GM18508 (cell line): ENCODE data around the gene GNG12.
"Not testable (repeated sequence)": the region's sequence is repeated elsewhere in the genome, so short reads cannot be mapped to it uniquely, and the experiment has no call there.

ENCODE experiments used
- ATAC-seq: cut with Tn5 transposase; IDR thresholded peaks from one replicate; pipeline ENCODE4 v1.9.1; 2021; ENCODE audit warnings: moderate number of reproducible peaks; ENCODE audit not compliant: insufficient read depth, unreplicated experiment

Gene GNG12

DNA sequence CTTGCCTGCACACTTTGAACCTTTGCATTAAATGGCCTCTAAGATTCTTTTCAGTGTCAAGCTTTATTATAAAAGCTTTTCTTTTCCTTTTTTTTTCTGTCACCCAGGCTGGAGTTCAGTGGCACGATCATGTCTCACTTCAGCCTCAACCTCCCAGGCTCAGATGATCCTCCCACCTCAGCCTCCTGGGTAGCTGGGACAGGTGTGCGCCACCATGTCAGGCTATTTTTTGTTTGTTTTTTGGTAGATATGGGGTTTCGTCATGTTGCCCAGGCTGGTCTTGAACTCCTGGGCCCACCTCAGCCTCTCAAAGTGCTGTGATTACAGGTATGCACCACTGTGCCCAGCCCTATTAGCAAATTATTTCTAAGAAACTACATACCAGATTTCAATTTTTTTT is 95.4 kb downstream of the GNG12 start:
- no peak for ATAC-seq

DNA sequence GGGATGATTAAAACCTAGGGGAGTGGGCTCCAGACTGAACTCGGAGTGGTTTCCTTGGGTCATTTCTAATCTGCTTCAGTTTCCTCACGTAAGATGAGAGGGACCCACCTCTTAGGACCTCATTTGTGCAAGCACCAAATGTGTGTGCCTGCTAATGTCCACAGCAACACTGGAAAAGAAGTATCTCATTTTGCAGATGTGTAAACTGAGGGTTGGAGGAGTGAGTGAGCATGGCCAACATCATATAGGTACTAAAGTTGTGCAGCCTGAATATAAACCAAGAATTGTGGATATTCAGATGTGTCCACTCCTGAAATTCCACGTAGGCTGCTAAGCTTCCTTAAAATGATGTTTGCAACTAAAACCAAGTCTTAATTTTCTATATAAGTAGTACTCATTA is 96.5 kb downstream of the GNG12 start:
- no peak for ATAC-seq

DNA sequence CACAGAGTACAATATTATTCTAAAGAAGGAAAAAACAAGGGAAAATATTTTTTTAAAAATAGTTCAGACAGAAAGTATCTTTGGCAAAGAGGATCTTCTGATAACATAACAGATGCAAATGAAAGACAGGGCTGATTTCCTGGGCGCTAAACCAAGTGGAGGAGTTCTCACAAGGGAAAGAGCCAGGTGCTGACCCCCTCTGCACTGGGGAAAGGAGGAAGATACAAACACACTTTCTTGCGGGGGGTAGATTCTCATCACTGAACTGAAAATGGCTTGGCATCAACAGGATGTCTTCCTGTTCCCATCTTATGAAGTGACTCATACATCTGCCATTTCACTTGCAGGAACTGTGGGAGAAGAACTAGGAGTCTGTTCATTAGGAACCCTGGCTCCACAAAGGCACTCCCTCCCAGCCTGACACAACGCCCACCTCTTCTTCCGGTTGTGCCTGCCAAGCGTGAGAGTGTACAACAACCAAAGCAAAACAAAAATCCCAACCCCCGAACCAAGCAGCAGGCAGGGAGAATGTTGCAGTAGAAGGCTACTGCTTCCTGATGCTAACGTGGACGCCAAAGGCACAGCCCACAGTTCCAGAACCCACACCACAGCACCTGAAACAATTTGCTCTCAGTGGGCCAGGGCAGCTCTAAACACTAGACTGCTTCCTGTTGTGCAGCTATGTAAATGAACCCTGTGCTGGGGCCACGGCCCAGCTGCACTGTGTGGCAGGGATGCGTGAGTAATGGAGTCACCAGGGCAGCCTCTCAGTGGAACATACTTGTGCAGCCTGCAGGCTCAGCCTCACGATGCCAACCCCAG is 97.2 kb downstream of the GNG12 start:
- peak; percentile 91 for ATAC-seq

DNA sequence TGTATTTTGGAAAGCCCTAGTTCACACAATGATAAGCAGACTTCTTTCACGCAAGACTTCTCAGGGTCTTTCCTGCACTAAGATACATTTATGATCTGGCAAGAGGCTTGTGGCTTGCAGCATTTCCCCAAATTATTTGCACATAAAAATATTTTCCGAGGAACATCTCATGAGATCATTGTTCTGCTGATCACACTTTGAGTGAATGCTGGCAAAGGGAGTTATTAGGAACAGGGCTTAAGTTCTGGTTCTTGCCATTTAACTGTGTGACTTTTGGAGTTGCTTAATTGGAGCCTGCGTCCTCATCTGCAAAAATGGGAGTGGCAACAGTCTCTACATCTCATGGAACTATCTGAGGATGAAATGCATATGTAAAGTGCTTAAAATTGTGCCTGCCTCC is 98.1 kb downstream of the GNG12 start:
- no peak for ATAC-seq

DNA sequence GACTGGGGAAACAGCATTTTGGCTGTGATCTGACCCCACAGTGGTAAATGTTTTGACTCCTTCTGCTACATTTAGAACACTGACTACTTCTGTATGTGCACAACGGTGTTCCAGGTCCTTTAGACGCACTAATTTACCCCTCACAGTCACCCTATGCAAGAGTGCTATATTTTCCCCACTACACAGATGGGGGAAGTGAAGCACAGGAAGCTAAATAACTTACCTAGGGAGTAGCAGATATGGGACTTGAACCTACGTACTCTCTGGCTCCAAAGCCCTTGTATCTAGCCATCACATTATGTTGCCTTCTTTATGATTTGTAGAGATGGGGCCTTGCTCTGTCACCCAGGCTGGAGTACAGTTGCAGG is 99.0 kb downstream of the GNG12 start:
- ATAC-seq: no peak

DNA sequence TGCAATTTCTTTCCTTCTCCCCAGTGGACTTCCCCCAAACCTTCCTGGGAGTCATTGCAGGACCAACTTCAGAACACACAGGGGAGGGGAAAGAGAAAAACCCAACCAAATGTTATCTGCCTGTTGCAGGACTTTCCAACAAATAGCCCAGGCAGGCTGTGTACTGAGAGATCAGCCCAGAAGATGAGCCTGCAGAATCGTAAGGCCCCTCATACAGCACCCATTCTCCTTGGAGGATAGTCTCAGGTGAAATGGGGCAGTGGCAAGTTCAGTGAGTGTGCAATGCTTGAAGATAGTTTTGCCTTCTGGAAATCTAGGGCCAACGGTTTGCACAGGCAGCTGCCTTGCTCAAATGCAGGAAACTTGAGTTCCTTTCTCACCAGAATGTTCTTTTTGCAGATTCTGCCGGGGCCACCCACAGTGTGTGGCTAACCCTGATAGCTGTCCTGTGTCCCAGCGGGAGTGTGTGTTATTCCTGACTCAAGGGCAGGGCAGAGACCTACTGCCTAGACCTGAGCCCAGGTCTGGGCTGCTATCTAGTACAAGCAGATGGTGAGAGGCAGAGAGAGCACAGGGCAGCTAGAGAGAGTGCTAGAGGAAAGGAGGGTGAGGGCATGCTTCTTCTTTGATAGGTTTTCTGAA is 99.5 kb downstream of the GNG12 start:
- ATAC-seq: no peak

DNA sequence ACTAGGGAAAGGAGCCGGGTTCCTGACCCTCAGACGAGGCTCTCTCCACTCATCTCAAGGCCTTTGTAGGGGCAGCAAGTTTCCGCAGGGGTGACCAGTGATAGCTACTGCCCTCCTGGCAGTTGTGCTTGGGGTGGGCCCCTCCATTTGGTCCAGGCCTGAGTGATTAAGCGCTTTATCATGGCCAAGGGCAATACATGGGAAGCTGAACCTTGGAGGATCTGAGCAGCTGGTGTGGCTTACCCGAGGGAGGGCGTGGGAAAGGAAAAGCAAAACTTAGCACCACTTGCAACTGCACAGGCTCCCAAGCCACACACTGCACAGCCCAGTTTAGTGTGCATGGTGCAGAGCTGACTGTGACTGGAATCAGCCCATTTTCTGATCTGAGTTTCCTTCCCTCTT is 100.5 kb downstream of the GNG12 start:
- no peak for ATAC-seq

DNA sequence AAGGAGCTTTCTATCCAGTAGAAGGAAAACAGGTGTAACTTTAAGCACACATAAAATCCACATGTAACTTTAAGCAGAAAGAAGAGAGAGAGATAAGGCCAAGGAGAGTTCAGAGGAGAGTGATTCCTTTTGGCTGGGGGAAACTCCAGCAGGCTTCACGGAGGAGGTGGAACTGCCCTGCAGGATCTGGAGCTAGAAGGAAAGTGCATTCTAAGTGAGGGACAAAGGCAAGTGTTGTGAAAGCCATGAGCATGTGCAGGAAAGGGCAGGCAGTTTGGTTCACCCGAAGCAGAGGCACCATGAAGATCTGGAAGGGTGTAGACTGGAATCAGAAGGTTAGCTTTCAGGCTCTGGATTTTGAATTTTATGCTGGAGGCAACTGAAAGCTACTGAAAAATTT is 101.9 kb downstream of the GNG12 start:
- ATAC-seq: no peak

DNA sequence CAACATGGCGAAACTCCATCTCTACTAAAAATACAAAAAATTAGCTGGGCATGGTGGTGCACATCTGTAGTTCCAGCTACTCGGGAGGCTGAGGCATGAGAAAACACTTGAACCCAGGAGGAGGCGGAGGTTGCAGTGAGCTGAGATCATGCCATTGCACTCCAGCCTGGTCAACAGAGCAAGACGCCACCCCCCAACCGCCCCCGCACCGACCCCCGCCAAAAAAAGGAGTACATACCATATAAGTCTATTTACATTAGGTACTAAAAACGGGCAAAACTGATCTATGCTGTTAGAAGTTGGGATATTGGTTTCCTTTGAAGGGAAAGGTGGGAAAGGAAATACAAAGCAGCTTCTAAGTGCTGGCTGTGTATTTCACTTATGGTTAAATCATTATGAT is 103.0 kb downstream of the GNG12 start:
- not testable (repeated sequence) for ATAC-seq

DNA sequence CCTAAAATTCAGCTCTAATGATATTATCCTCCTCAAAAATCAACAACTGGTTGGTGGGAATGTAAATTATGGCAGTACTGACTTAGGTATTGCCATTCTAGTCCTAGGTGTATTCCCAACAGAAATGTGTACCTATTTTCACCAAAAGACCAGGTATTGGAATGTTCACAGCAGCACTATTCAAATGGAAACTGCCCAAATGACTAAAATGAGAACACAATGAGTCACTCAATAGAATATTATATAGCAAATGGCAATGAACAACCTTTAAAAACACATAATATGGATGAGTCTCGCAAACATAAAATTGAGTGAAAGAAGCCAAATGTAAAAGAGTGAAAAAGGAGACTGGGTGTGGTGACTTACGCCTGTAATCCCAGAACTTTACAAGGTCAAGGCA is 103.4 kb downstream of the GNG12 start:
- ATAC-seq: no peak

DNA sequence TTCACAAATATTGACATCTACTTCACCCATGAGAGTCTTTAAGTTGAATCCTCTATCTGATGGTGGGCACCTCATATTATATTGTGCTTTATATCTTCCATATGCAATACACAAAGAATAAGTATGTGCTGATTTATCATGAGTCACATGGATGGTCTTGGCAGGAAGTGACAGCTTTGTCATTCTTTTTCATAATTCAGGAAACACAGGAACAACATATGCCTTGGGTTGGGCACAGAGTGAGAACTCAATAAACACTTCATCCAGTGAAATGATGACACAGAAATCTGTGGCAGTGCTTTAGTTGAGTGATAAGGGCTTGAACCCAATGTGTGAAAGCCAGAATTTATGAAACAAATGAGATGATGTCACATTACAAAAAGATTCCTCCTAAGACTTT is 107.0 kb downstream of the GNG12 start:
- no peak for ATAC-seq

DNA sequence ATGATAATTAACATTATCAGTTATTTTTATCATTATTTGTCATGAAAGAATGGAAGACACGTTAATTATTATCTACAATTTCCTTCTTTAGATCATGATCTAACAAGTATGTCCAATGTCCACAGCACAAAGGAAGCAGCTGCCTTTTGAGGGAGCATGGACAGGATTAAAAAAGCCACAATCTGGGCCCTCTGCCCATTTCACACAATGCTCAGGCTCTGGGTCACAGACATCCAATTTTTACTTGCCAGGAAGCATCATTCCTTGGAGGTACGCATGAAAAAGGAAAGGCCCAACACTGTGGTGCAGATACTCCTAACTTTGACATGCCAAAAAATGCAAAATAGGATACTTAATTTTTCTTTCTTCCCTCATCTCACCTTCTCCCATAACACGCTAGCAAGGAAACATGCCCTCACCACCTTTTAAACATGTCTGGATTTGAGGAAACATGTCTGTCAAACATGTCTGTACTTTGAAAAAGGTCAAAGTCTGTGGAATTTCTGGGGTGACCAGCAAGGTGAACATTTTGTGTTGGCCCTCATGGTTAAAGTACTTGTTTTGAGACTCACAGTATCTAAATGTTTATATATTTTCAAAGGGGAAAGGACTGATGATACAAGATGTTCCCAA is 108.2 kb downstream of the GNG12 start:
- ATAC-seq: no peak

DNA sequence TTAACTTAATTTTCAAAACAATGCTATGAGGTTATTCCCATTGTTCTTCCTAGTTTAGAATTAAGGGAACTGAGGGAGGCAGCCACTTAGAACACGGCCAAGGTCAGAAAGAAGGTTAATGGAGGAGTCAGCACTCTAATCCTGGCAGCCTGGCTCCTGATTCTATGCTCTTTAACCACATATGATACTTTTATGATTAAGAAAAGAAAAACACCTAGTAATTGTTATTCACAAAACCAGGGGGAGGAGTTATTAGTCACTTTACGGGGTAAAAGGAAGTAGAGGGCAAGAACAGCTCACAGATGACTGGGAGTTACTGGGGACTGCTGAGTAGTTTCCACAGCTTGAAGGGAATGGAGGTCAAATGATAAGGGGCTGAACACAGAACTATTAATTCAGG is 109.6 kb downstream of the GNG12 start:
- ATAC-seq: peak; percentile 54

DNA sequence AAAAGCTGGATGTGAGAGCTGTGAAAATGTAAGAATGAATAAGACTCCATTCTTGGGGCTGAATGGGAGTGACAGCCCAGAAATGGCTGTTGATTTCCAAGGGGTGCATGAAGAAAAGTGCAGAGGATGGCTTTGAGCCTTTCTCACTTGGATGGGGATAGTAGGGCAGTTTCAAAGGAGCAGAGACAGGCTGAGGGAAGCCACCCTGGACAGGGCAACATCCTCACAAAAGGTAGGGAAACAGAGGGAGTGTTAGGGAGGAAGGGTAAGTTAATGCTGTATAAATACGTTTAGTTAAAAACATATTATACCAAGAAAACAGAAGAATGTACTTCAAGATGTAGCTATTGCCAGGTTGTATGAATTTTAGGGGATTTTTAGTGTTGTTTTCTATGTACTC is 110.1 kb downstream of the GNG12 start:
- ATAC-seq: no peak

DNA sequence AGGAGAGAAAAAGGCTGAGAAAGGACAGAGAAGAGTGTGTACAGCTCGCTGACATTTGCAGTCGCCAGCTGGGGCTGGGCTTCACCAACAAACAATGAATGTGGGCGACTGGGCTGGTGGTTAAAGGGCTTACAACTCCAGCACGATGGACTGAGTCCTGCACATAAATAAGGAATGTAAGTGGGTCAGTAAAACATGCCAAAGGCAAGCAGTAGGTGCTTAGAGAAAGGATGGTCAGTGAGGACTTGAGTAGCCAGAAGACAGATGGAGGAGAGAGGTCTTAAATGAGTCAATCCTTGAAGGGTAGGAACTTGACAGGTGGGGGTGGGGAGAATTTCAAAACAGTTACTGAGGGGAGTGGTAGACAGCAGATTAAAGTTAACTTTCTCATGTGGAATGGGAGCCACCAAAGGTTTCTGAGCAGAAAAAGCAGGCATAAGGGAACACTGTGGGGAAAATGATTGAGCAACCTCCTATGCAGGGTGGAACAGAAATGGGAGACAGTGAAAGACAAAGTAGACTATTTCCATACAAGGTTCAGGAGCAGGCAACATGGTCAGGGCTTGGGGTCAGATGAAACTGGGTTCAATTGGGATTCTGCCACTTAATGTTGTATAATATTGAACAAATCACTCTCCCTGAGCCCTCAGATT is 110.8 kb downstream of the GNG12 start:
- no peak for ATAC-seq

DNA sequence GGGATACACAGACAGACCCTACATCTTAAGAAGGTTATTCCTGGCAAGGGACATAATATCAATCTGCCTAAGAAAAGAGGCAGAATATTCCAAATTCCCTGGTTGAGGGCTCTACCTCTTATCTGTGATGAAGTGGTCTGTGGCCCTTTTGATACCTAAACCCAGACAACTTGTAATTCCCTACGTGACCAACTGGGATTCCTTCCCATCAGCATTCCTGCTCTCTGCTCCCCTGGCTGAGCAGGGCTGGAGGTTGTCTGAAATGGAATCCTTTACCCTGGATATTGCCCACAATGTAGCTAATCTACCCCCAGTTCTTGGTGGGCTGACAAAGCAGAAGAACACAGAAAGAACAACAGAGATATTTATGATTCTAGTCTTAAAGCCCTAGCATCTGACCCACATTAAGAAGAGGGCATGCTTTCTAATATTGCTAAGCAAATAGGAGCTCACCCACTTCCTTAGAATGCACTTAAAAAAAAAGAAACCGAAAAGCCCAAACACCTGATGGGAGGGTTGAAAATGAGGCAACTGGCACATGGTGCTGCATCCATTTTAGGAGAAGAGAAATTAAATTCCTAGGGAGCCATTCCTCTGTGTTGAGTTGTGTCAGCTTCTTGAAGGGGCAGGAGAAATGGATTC is 111.5 kb downstream of the GNG12 start:
- no peak for ATAC-seq

DNA sequence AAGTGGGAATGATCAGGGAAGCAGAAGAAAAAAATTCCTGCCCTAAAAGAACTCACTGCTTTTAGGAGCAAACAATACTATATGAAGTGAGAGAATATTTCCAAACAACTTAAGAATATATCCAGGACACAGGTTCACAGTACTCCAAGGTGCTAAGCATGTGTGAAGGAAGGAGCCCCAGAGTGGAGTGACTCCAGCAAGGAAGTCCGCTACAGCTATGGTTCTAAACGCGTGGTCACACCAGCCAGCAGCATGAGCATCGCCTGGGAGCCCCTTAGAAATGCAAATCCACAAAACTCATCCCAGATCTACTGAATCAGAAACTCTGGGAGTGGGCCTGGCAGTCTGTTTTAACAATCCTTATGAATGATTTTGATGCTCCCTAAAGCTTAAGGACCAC is 112.2 kb downstream of the GNG12 start:
- ATAC-seq: no peak

DNA sequence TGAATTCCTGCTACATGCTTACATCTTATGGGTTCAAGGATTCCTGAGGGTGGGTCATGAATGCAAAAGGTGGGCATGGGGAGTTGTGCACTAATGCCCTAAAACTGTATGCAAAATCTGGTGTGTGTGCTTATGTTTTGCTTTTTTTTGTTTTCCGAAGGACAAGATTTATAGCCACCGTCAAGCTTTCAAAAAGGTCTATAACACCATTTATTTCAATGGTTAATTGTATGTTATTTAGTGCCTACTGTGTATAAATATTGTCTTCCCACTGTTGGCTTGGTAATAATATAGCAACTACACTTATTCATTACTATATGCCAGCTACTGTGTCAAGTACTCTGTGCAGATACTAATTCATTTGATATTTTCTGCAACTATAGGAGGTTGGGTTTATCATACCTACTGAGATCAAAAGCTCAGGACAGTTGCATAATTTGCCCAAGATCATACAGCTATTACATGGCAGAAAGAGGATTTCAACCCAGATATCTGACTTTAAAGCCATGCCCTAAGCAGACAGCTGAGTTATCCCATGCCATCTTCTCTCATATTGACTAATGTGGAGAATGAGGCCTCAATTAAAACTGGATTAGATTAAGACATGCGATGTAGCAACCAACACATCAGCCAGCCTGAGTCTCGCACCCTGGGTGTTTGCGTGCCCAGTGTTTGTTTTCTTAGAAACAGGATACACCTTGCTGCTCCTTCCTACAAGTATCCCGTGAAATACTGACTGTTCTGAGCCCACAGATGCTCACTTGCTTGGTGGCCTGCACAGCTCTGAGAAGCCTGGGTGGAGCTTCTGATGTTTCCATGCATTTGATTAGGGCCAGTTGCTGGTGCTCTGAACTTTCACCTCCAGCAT is 113.7 kb downstream of the GNG12 start:
- no peak for ATAC-seq

DNA sequence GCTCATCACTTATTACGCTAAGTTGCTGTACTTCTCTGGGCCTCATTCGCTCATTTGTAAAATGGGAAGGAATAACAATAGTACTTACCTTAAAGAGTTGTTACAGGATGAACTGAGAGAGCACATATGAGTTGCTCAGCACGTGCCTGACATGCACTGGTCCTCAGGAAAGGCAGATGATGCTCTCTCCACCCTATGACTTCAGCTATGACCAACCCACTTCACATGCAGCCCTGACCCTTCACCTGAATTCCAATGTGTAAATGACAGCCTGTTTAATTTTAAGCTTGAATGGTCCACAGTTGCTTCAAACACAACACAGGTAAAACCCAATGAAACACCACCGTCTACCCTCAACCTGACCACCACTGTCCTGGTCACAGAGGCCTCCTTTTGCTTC is 115.4 kb downstream of the GNG12 start:
- ATAC-seq: no peak

DNA sequence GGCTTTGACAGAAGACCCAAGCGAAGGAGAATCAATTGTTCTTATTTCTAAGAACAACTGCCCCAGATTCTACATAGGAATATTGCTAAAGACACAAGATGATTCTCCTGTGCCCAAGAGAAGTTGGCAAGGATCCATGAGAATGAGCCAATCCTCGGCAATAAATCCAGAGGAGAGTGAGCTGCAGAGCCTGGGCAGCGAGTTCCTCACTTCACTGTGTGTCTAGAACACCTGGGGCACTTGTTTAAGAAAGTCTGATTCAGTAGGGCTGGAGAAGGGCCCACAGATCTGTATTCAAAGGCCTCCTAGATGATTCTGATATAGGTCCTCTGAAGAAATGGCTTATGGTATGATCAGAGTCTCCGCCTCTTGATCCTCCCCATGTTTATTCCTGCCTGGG is 116.5 kb downstream of the GNG12 start:
- no peak for ATAC-seq
